ENCODE data around the gene ADAMTSL4.

Gene ADAMTSL4

DNA sequence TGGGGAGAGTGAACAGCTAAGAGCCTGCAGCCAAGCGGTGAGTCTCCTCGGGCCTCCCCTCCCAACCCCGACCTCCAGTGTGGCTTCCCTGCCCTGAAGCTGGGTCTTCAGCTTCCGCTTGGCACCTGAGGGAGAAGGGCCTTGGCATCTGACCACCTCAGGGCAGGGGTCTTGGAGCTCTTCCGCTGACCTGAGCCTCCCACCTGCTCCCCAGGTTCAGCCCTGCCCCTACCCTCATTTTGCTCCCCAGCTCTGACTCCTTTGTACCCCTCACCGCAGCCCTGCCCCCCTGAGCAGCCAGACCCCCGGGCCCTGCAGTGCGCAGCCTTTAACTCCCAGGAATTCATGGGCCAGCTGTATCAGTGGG is 4.9 kb downstream of the ADAMTSL4 start:
- Histone ChIP-seq H3K27ac (ENCODE audit: low read depth, low read length) (no peak overlapping the region), H2BK5ac (ENCODE audit: low read length) (no peak overlapping the region), H4K5ac (ENCODE audit: low read length) (no peak overlapping the region), H3K4me3 (ENCODE audit: low read length) (no peak overlapping the region), H3K27me3 (ENCODE audit: insufficient read depth, low read length, poor library complexity) (no peaks in the 10 kb centered on the region), H3K56ac (ENCODE audit: low read length) (no peak overlapping the region), H3K36me3 (ENCODE audit: control insufficient read depth, insufficient read depth, low read length) (no peaks in the 10 kb centered on the region), H3K79me1 (ENCODE audit: low read length) (no peaks in the 10 kb centered on the region), H4K8ac (ENCODE audit: low read depth, low read length) (no peak overlapping the region), H3K4ac (ENCODE audit: low read depth, low read length) (no peak overlapping the region), H2BK120ac (ENCODE audit: low read depth, low read length) (no peak overlapping the region), H2BK15ac (replicated peaks; ENCODE audit: low read depth) (no peak overlapping the region), H3K4me1 (ENCODE audit: control insufficient read depth, low read depth, low read length) (no peaks in the 10 kb centered on the region), H2AK5ac (ENCODE audit: low read length) (no peak overlapping the region), H3K79me2 (ENCODE audit: control insufficient read depth, insufficient read depth, low read length) (no peaks in the 10 kb centered on the region), H3K4me2 (ENCODE audit: low read length) (no peak overlapping the region), H3K9ac (ENCODE audit: low read length) (no peak overlapping the region), H3K23ac (ENCODE audit: low read length) (no peak overlapping the region), H3K18ac (ENCODE audit: low read length) (no peak overlapping the region)
- DNase-seq, result no peak
- WGBS (ENCODE audit: extremely low coverage, insufficient coverage, low lambda C conversion rate), result no CpG with 5 or more reads among the region's 8 CpGs

DNA sequence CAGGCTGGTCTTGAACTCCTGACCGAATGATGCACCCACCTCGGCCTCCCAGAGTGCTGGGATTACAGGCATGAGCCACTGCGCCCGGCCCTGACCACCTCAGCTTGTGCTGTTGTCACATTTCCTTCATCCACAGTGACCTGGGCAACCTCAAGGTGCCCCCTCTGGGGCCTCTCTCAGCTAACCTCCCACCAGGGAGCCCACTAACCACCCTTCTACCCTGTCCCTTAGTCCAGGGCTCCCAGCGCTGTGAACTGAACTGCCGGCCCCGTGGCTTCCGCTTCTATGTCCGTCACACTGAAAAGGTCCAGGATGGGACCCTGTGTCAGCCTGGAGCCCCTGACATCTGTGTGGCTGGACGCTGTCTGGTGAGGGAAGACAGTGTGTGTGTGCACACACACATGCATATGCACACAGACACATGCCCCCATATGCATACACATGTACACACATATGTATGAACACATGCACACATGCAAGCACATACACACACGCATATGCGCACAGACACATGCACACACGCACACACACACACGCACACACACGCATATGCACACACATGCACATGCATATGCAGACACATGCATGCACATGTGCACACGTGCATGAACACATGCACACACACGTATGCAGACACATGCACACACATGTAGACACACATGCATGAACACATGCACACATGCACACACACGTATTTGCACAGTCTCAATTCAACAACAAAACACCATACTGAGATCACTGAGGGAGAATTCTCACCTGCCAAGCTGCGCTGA is 6.2 kb downstream of the ADAMTSL4 start:
- Histone ChIP-seq H2BK15ac (replicated peaks; ENCODE audit: low read depth) (no peak overlapping the region), H3K4me2 (ENCODE audit: low read length) (no peak overlapping the region), H3K79me2 (ENCODE audit: control insufficient read depth, insufficient read depth, low read length) (no peaks in the 10 kb centered on the region), H3K27me3 (ENCODE audit: insufficient read depth, low read length, poor library complexity) (no peaks in the 10 kb centered on the region), H3K4me3 (ENCODE audit: low read length) (no peak overlapping the region), H3K23ac (ENCODE audit: low read length) (no peak overlapping the region), H3K9ac (ENCODE audit: low read length) (no peak overlapping the region), H2BK120ac (ENCODE audit: low read depth, low read length) (no peak overlapping the region), H3K56ac (ENCODE audit: low read length) (no peak overlapping the region), H4K8ac (ENCODE audit: low read depth, low read length) (no peak overlapping the region), H3K4ac (ENCODE audit: low read depth, low read length) (no peak overlapping the region), H2BK5ac (ENCODE audit: low read length) (no peak overlapping the region), H2AK5ac (ENCODE audit: low read length) (no peak overlapping the region), H3K4me1 (ENCODE audit: control insufficient read depth, low read depth, low read length) (no peaks in the 10 kb centered on the region), H3K79me1 (ENCODE audit: low read length) (no peaks in the 10 kb centered on the region), H4K5ac (ENCODE audit: low read length) (no peak overlapping the region), H3K27ac (ENCODE audit: low read depth, low read length) (no peak overlapping the region), H3K36me3 (ENCODE audit: control insufficient read depth, insufficient read depth, low read length) (no peaks in the 10 kb centered on the region), H3K18ac (ENCODE audit: low read length) (no peak overlapping the region)
- no peak for DNase-seq
- no CpG with 5 or more reads among the region's 19 CpGs for WGBS (ENCODE audit: extremely low coverage, insufficient coverage, low lambda C conversion rate)

DNA sequence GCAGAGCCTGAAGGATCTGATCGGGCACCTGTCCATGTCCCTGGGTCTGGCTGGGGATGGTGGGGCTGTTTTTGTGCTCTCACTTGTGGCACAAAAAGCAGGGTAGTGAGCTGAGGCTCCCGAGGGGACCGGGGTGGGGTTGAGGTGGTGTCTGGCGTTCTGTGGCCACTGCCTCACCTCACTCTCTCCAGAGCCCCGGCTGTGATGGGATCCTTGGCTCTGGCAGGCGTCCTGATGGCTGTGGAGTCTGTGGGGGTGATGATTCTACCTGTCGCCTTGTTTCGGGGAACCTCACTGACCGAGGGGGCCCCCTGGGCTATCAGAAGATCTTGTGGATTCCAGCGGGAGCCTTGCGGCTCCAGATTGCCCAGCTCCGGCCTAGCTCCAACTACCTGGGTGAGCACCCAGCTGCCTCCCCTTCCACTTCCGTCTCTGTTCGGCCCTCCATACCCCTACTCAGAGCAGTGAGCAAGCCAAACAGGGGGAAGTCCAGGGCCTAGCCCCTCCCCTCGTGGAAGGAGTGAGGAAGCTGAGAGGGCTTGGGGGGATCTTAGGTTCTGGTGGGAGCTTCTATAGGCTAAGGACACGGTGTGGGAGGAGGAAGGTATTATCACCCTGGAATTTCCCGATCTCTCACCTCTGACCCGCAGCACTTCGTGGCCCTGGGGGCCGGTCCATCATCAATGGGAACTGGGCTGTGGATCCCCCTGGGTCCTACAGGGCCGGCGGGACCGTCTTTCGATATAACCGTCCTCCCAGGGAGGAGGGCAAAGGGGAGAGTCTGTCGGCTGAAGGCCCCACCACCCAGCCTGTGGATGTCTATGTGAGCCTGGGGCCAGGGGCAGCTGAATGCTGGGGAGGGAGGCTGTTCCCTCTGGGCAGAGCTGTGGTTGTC is 7.0 kb downstream of the ADAMTSL4 start:
- Histone ChIP-seq H3K4me3 (ENCODE audit: low read length) (no peak overlapping the region), H2BK5ac (ENCODE audit: low read length) (no peak overlapping the region), H2BK120ac (ENCODE audit: low read depth, low read length) (no peak overlapping the region), H3K36me3 (ENCODE audit: control insufficient read depth, insufficient read depth, low read length) (no peaks in the 10 kb centered on the region), H3K27me3 (ENCODE audit: insufficient read depth, low read length, poor library complexity) (no peaks in the 10 kb centered on the region), H3K9ac (ENCODE audit: low read length) (no peak overlapping the region), H3K4ac (ENCODE audit: low read depth, low read length) (no peak overlapping the region), H3K79me2 (ENCODE audit: control insufficient read depth, insufficient read depth, low read length) (no peaks in the 10 kb centered on the region), H3K4me1 (ENCODE audit: control insufficient read depth, low read depth, low read length) (no peaks in the 10 kb centered on the region), H2AK5ac (ENCODE audit: low read length) (no peak overlapping the region), H3K56ac (ENCODE audit: low read length) (no peak overlapping the region), H3K27ac (ENCODE audit: low read depth, low read length) (no peak overlapping the region), H3K18ac (ENCODE audit: low read length) (no peak overlapping the region), H4K8ac (ENCODE audit: low read depth, low read length) (no peak overlapping the region), H4K5ac (ENCODE audit: low read length) (no peak overlapping the region), H3K79me1 (ENCODE audit: low read length) (no peaks in the 10 kb centered on the region), H3K23ac (ENCODE audit: low read length) (no peak overlapping the region), H3K4me2 (ENCODE audit: low read length) (no peak overlapping the region), H2BK15ac (replicated peaks; ENCODE audit: low read depth) (no peak overlapping the region)
- WGBS (ENCODE audit: extremely low coverage, insufficient coverage, low lambda C conversion rate), result no CpG with 5 or more reads among the region's 26 CpGs
- peak; percentile 57 for DNase-seq

DNA sequence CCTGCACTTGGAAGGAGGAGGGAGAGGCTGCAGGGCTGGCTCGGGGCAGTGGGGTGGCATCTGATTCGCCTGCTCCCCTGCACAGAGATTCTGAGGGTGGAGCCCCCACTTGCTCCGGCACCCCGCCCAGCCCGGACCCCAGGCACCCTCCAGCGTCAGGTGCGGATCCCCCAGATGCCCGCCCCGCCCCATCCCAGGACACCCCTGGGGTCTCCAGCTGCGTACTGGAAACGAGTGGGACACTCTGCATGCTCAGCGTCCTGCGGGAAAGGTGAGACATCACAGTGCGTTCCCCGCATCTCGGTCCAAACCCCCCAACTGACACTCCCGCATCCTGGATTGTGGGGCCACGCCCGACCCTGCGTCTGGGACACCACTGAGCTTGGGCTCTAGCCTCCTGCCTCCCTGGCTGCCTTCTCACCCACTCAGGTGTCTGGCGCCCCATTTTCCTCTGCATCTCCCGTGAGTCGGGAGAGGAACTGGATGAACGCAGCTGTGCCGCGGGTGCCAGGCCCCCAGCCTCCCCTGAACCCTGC is 7.9 kb downstream of the ADAMTSL4 start:
- no peak overlapping the region for H3K23ac ChIP-seq (ENCODE audit: low read length)
- H3K36me3 ChIP-seq (ENCODE audit: control insufficient read depth, insufficient read depth, low read length), result no peaks in the 10 kb centered on the region
- H3K18ac ChIP-seq (ENCODE audit: low read length), result no peak overlapping the region
- no peaks in the 10 kb centered on the region for H3K79me1 ChIP-seq (ENCODE audit: low read length)
- WGBS (ENCODE audit: extremely low coverage, insufficient coverage, low lambda C conversion rate), result no CpG with 5 or more reads among the region's 26 CpGs
- no peaks in the 10 kb centered on the region for H3K79me2 ChIP-seq (ENCODE audit: control insufficient read depth, insufficient read depth, low read length)
- no peak overlapping the region for H3K4me2 ChIP-seq (ENCODE audit: low read length)
- no peak overlapping the region for H2AK5ac ChIP-seq (ENCODE audit: low read length)
- no peak overlapping the region for H2BK120ac ChIP-seq (ENCODE audit: low read depth, low read length)
- H3K4me3 ChIP-seq (ENCODE audit: low read length), result no peak overlapping the region
- H3K56ac ChIP-seq (ENCODE audit: low read length), result no peak overlapping the region
- no peaks in the 10 kb centered on the region for H3K27me3 ChIP-seq (ENCODE audit: insufficient read depth, low read length, poor library complexity)
- no peak overlapping the region for H4K5ac ChIP-seq (ENCODE audit: low read length)
- no peak overlapping the region for H2BK5ac ChIP-seq (ENCODE audit: low read length)
- H4K8ac ChIP-seq (ENCODE audit: low read depth, low read length), result no peak overlapping the region
- H3K4me1 ChIP-seq (ENCODE audit: control insufficient read depth, low read depth, low read length), result no peaks in the 10 kb centered on the region
- H3K9ac ChIP-seq (ENCODE audit: low read length), result no peak overlapping the region
- no peak for DNase-seq
- H3K27ac ChIP-seq (ENCODE audit: low read depth, low read length), result no peak overlapping the region
- H2BK15ac ChIP-seq (replicated peaks; ENCODE audit: low read depth), result no peak overlapping the region
- no peak overlapping the region for H3K4ac ChIP-seq (ENCODE audit: low read depth, low read length)

DNA sequence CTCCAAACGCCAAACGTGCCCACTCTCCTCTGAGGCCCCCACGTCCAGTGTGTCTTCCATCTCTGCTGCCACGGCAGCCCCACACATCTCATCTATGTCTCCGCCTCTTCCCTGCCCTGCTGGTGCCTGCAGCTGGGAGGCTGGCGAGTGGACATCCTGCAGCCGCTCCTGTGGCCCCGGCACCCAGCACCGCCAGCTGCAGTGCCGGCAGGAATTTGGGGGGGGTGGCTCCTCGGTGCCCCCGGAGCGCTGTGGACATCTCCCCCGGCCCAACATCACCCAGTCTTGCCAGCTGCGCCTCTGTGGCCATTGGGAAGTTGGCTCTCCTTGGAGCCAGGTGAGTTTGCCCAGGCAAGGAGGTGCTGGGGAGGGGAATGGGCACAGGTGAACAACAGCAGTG is 8.6 kb downstream of the ADAMTSL4 start:
- no peaks in the 10 kb centered on the region for H3K36me3 ChIP-seq (ENCODE audit: control insufficient read depth, insufficient read depth, low read length)
- H3K4me2 ChIP-seq (ENCODE audit: low read length), result no peak overlapping the region
- no peak overlapping the region for H3K23ac ChIP-seq (ENCODE audit: low read length)
- no peak overlapping the region for H4K5ac ChIP-seq (ENCODE audit: low read length)
- no peak overlapping the region for H3K4ac ChIP-seq (ENCODE audit: low read depth, low read length)
- no peak overlapping the region for H2BK120ac ChIP-seq (ENCODE audit: low read depth, low read length)
- no peak overlapping the region for H2BK15ac ChIP-seq (replicated peaks; ENCODE audit: low read depth)
- H2AK5ac ChIP-seq (ENCODE audit: low read length), result no peak overlapping the region
- no peaks in the 10 kb centered on the region for H3K79me1 ChIP-seq (ENCODE audit: low read length)
- DNase-seq, result no peak
- no peak overlapping the region for H3K18ac ChIP-seq (ENCODE audit: low read length)
- no peak overlapping the region for H3K27ac ChIP-seq (ENCODE audit: low read depth, low read length)
- no peak overlapping the region for H3K56ac ChIP-seq (ENCODE audit: low read length)
- no peaks in the 10 kb centered on the region for H3K27me3 ChIP-seq (ENCODE audit: insufficient read depth, low read length, poor library complexity)
- peaks cover 4% of the 10 kb centered on the region for H3K4me1 ChIP-seq (ENCODE audit: control insufficient read depth, low read depth, low read length)
- H3K9ac ChIP-seq (ENCODE audit: low read length), result no peak overlapping the region
- H3K4me3 ChIP-seq (ENCODE audit: low read length), result no peak overlapping the region
- H2BK5ac ChIP-seq (ENCODE audit: low read length), result no peak overlapping the region
- H3K79me2 ChIP-seq (ENCODE audit: control insufficient read depth, insufficient read depth, low read length), result no peaks in the 10 kb centered on the region
- H4K8ac ChIP-seq (ENCODE audit: low read depth, low read length), result no peak overlapping the region
- WGBS (ENCODE audit: extremely low coverage, insufficient coverage, low lambda C conversion rate), result no CpG with 5 or more reads among the region's 15 CpGs
